AG04450 (cell line): Measurements from ENCODE around the gene NINL. TPM values are rescaled to one million over a fixed set of nuclear protein-coding genes. Genes with fewer than 3 reads are reported as not detected.
"Not testable (repeated sequence)": the region's sequence is repeated elsewhere in the genome, so short reads cannot be mapped to it uniquely, and the experiment has no call there.

ENCODE experiments used
- CTCF ChIA-PET: fragments of 300-600, 350-600 bp; formaldehyde crosslinking; extraction: SDS; loops from one replicate; lab custom pipeline; 2022; ENCODE audit warnings: antibody characterized with exemption, inconsistent platforms; lab: Charles Lee
- POLR2A ChIA-PET: fragments of 350-600 bp; formaldehyde crosslinking; extraction: SDS; loops from one replicate; lab custom pipeline; 2021; ENCODE audit warnings: antibody characterized with exemption, inconsistent platforms; lab: Yijun Ruan, JAX
- DNase-seq: peaks from one replicate; pipeline ENCODE4 v3.0.0-alpha.2; 2011; ENCODE audit warnings: low read depth, low spot score
- H3K27ac ChIP-seq: one replicate; pipeline ENCODE4 v1.5.1; 2012; ENCODE audit warnings: low read depth, low read length, control low read depth
- H3K27me3 ChIP-seq: one replicate; pipeline ENCODE4 v1.6.0; 2012; ENCODE audit warnings: low read length; ENCODE audit not compliant: control insufficient read depth, insufficient read depth
- H3K4me3 ChIP-seq: 2 replicates; pipeline ENCODE4 v1.5.1; 2011; ENCODE audit warnings: mild to moderate bottlenecking, low read depth, low read length, control low read depth
- H3K9me3 ChIP-seq: 2 replicates; pipeline ENCODE4 v1.5.1; 2012; ENCODE audit warnings: low read length; ENCODE audit not compliant: control insufficient read depth, insufficient read depth
- polyA plus RNA-seq: library from polyadenylated mRNA; depleted of rRNA; stranded (reverse); fragments of >200 nt; gene quantifications from 2 replicates; pipeline ENCODE4 v1.2.3, GENCODE V29; 2011
- TF ChIP-seq, protein P1 (sequence below): IDR thresholded peaks from 2 replicates; pipeline ENCODE4 v1.5.1; 2011; ENCODE audit warnings: low read depth, low read length, control low read depth, inconsistent platforms

Gene NINL
- polyA plus RNA-seq, 1 experiment: 10.4 TPM

DNA sequence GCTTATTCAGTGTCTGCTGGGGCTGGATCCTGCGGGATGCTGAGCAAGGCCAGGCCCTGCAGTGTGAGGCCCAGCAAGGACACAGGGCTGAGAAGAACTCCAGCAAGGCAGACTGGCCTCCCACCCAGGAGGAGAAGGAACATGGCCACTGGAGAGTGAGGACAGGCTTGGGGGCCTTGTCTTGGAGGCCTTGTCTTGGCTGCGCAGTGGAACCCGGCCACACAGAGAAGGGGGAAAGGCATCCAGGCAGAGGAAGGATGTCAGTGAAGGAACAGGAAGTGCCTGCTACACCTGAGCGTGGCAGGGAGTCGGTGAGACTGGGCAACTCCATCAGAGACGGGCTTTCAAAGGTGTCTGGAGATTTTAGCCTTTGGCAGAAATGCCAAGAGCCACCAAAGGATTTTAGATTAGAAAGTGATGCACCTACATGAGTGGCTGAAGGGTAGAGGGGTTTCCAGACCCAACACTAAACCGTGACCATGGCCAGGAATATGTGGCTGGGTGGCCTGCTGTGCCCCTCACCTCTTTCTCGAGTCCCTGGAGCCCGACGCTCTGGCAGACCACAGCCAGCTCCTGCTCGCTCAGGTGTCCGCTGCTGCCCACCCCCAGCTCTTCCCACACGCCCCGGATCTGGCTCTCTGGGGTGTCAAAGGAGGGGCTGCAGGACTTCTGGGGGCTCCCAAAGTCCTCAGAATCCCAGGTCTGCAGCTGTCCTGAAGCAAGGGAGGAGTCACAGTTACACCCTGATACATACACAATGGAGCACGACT is 80.8 kb downstream of the NINL start:
- no peak overlapping the region for H3K27ac ChIP-seq
- no peaks in the 10 kb centered on the region; the same call in 1 of the 2 replicates for H3K9me3 ChIP-seq
- no peak overlapping the region for H3K4me3 ChIP-seq
- CTCF ChIA-PET: no interaction called here
- DNase-seq: no peak
- POLR2A ChIA-PET: no interaction called here
- TF ChIP-seq, protein P1, sequence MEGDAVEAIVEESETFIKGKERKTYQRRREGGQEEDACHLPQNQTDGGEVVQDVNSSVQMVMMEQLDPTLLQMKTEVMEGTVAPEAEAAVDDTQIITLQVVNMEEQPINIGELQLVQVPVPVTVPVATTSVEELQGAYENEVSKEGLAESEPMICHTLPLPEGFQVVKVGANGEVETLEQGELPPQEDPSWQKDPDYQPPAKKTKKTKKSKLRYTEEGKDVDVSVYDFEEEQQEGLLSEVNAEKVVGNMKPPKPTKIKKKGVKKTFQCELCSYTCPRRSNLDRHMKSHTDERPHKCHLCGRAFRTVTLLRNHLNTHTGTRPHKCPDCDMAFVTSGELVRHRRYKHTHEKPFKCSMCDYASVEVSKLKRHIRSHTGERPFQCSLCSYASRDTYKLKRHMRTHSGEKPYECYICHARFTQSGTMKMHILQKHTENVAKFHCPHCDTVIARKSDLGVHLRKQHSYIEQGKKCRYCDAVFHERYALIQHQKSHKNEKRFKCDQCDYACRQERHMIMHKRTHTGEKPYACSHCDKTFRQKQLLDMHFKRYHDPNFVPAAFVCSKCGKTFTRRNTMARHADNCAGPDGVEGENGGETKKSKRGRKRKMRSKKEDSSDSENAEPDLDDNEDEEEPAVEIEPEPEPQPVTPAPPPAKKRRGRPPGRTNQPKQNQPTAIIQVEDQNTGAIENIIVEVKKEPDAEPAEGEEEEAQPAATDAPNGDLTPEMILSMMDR: no peak
- H3K27me3 ChIP-seq: no peaks in the 10 kb centered on the region

DNA sequence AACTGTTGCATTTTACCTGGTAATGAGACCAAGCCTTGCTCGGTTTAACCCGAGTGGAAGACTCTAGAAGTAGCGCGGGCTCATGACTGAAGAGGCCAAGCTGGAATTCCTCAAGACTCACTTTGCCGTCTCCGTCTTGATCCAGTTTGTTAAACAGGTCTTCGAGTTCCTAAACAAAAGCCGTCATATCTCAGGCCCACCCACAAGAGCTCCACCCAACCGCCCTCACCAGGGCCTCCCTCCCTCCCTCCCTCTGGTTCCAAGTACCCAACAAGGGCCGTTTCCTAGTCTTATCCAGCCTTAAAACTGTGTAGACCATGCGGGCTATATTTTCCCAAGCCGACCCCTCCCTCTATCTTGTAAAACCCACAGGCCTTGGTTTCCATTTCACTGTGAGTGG is 81.4 kb downstream of the NINL start:
- H3K27me3 ChIP-seq: no peaks in the 10 kb centered on the region
- H3K27ac ChIP-seq: no peak overlapping the region
- no peaks in the 10 kb centered on the region; the same call in 1 of the 2 replicates for H3K9me3 ChIP-seq
- DNase-seq: no peak
- ChIA-PET POLR2A (no interaction called here), CTCF (no interaction called here)
- no peak overlapping the region for H3K4me3 ChIP-seq
- TF ChIP-seq, protein P1: no peak

DNA sequence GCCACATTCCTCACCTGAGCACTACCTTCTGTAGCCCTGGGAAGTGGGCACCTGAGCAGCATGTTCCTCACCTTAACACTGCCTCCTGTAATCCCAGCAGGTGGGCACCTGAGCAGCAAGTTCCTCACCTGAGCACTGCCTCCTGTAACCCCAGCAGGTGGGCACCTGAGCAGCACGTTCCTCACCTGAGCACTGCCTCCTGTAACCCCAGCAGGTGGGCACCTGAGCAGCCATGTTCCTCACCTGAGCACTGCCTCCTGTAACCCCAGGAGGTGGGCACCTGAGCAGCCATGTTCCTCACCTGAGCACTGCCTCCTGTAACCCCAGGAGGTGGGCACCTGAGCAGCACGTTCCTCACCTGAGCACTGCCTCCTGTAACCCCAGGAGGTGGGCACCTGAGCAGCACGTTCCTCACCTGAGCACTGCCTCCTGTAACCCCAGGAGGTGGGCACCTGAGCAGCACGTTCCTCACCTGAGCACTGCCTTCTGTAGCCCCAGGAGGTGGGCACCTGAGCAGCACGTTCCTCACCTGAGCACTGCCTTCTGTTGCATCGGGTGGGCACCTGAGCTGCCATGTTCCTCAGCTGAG is 82.2 kb downstream of the NINL start:
- H3K4me3 ChIP-seq, POLR2A ChIA-PET, DNase-seq, CTCF ChIA-PET, H3K27ac ChIP-seq, H3K9me3 ChIP-seq, H3K27me3 ChIP-seq: not testable (repeated sequence)

DNA sequence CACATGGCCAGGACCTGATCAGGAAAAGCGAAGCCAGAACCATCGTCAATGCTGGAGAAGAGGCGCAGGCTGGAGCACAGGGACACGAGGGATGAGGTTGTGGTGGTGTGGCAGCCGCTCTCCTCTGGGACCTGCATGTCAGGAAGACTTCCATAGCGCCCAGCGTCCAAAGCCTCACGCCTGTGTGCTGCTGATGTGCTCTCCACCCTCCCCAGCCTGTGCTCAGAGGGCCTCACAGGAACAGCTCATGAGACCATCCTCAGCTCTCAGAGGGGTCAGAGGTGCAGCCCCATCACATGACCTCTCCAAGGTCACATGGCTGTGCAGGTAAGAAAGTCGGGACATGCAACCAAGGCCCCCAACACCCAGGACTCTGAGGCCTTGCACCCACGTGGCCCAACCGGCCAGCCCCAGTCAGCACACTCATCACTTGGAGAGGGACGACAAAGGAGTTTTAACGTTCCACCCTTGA is 84.4 kb downstream of the NINL start:
- H3K4me3 ChIP-seq: no peak overlapping the region
- DNase-seq: no peak
- ChIA-PET POLR2A (no interaction called here), CTCF (no interaction called here)
- no peak overlapping the region for H3K27ac ChIP-seq
- H3K9me3 ChIP-seq: no peaks in the 10 kb centered on the region
- TF ChIP-seq, protein P1: no peak
- no peaks in the 10 kb centered on the region for H3K27me3 ChIP-seq

DNA sequence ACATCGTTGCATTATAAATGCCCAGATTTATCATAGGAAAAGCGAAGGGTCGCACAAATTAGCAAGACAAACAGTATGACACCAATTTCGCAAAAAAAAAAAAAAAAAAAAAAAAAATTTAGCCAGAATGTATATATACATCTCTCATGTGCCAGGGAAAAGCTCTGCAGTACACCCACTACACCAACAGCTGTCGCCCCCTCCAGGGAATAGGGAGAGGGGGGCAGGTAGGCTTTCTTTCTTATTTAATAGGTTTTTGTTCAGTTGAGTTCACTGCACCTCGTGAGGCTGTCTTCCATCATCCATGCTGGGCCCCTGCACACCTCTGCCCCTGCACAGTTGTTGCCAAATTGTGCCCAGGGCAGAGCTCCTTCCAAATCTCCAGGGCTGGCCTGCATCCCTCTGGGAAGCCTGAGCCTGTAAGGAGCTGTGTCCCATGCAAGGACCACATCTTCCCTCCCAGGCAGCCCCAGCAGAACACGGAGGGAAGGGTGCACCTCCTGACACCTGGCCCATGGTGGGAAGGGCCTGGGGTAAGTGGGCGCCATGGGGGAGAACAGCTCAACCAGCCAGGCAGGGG is 85.4 kb downstream of the NINL start:
- H3K27ac ChIP-seq: no peak overlapping the region
- TF ChIP-seq, protein P1: no peak
- ChIA-PET CTCF (no interaction called here), POLR2A (no interaction called here)
- no peaks in the 10 kb centered on the region for H3K27me3 ChIP-seq
- DNase-seq: no peak
- H3K9me3 ChIP-seq: no peaks in the 10 kb centered on the region
- H3K4me3 ChIP-seq: no peak overlapping the region
